Fibroblast of lung (primary cell): ENCODE data around the gene ZNF770. TPM values are rescaled to one million over a fixed set of nuclear protein-coding genes. Genes with fewer than 3 reads are reported as not detected.
A peak's percentile ranks its signal among the peaks of the same experiment; 100 is the strongest.
"Not testable (repeated sequence)": the region's sequence is repeated elsewhere in the genome, so short reads cannot be mapped to it uniquely, and the experiment has no call there.

Experiments used
- DNase-seq, 2 donors: peaks; one replicate each; pipeline versions ENCODE4 v3.0.0 to v3.0.0-alpha.2; 2010; ENCODE audit warnings: low read depth in 2 of 2
- H2AFZ ChIP-seq: 2 replicates; pipeline ENCODE4 v1.5.1; 2012; ENCODE audit warnings: low read length, control low read depth, inconsistent platforms
- H3K27ac ChIP-seq: 2 replicates; pipeline ENCODE4 v1.5.1; 2011; ENCODE audit warnings: low read length, control low read depth; ENCODE audit not compliant: insufficient read depth
- H3K27me3 ChIP-seq: 2 replicates; pipeline ENCODE4 v1.5.1; 2011; ENCODE audit warnings: mild to moderate bottlenecking, low read length; ENCODE audit not compliant: control insufficient read depth, insufficient read depth
- H3K36me3 ChIP-seq: 2 replicates; pipeline ENCODE4 v1.5.1; 2011; ENCODE audit warnings: low read length; ENCODE audit not compliant: control insufficient read depth, insufficient read depth
- H3K4me1 ChIP-seq: 2 replicates; pipeline ENCODE4 v1.5.1; 2011; ENCODE audit warnings: low read length; ENCODE audit not compliant: control insufficient read depth, insufficient read depth; ENCODE audit errors: extremely low read depth
- H3K4me2 ChIP-seq: 2 replicates; pipeline ENCODE4 v1.5.1; 2011; ENCODE audit warnings: low read length, control low read depth; ENCODE audit not compliant: insufficient read depth; ENCODE audit errors: extremely low read depth
- H3K4me3 ChIP-seq, 4 experiments: fragments of 200-600 bp in 1 of 4; sonication (generic) in 1 of 4; replicated peaks in 1 of 4; 2 replicates each; pipeline ENCODE4 v1.5.1; 2011 to 2016; ENCODE audit warnings: low read length in 4 of 4, low read depth in 3 of 4, mild to moderate bottlenecking in 3 of 4, control low read depth in 2 of 4, inconsistent platforms in 1 of 4, mixed read lengths in 1 of 4; ENCODE audit not compliant: insufficient read depth in 1 of 4; ENCODE audit errors: control extremely low read depth in 1 of 4
- H3K79me2 ChIP-seq: 2 replicates; pipeline ENCODE4 v1.5.1; 2012; ENCODE audit warnings: mild to moderate bottlenecking, low read length, inconsistent platforms; ENCODE audit not compliant: control insufficient read depth, insufficient read depth
- H3K9ac ChIP-seq: 2 replicates; pipeline ENCODE4 v1.5.1; 2011; ENCODE audit warnings: mild to moderate bottlenecking, low read length, control low read depth; ENCODE audit not compliant: insufficient read depth
- H3K9me3 ChIP-seq: 2 replicates; pipeline ENCODE4 v1.5.1; 2012; ENCODE audit warnings: low read depth, low read length; ENCODE audit not compliant: control insufficient read depth, insufficient read depth
- H4K20me1 ChIP-seq: 2 replicates; pipeline ENCODE4 v1.5.1; 2011; ENCODE audit warnings: low read length; ENCODE audit not compliant: control insufficient read depth, insufficient read depth; ENCODE audit errors: extremely low read depth
- EZH2 ChIP-seq: IDR thresholded peaks from 2 replicates; pipeline ENCODE4 v1.5.1; 2012; ENCODE audit warnings: low read length, control low read depth, mild to moderate bottlenecking; ENCODE audit errors: missing control alignments
- polyA plus RNA-seq, 2 donors: library from polyadenylated mRNA; depleted of rRNA in 1 of 2; stranded (reverse) in 1 of 2; unstranded in 1 of 2; fragments of >200 nt; gene quantifications; 2 replicates each; pipeline ENCODE4 v1.2.1, GENCODE V29; 2011 to 2012; ENCODE audit warnings: missing spikeins in 1 of 2
- total RNA-seq: library from RNA; depleted of rRNA; stranded (reverse); fragments of >200 nt; gene quantifications from 2 replicates; pipeline ENCODE4 v1.2.1, GENCODE V29; 2014
- TF ChIP-seq, protein P1 (sequence below), 2 donors: IDR thresholded peaks in 1 of 2; conservative IDR thresholded peaks in 1 of 2; 1 replicate in 1 of 2; 2 replicates in 1 of 2; pipeline ENCODE4 v1.5.1; 2011 to 2012; ENCODE audit warnings: low read length in 2 of 2, control low read depth in 1 of 2, inconsistent platforms in 1 of 2, low read depth in 1 of 2, mild to moderate bottlenecking in 1 of 2

ZNF770 gene
- total and polyA plus RNA-seq, 2 donors (not counting 1 experiment from before 2014, with no cell fraction given), result 27.9 to 44.6 TPM

DNA sequence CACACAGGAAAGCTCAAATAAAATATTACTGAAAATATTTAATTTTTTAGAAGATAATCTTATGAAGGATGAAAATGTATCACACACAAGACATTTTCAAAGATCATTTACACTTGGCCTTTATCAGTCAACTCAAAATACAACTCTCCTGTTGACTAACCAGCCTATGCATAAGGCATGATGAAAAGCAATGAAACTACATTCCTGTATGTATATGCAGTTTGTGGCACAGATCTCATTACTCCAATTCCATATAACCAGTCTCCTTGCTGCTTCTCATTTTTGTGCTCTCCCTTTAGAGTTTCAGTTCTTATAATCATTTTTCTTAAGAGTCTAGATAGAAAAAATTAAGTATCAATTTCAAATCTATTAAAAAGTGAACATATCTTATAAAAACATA lies 44.4 kb downstream of the ZNF770 start:
- Histone ChIP-seq H3K4me3 (no peak overlapping the region), H3K9me3 (no peaks in the 10 kb centered on the region), H2AFZ (no peak overlapping the region), H3K79me2 (no peaks in the 10 kb centered on the region), H3K4me2 (no peak overlapping the region), H3K4me1 (no peaks in the 10 kb centered on the region), H3K36me3 (peaks cover 2% of the 10 kb centered on the region), H3K27me3 (no peaks in the 10 kb centered on the region), H3K27ac (no peak overlapping the region), H4K20me1 (no peaks in the 10 kb centered on the region), H3K9ac (no peak overlapping the region)
- no peak for TF ChIP-seq EZH2
- TF ChIP-seq, protein P1, sequence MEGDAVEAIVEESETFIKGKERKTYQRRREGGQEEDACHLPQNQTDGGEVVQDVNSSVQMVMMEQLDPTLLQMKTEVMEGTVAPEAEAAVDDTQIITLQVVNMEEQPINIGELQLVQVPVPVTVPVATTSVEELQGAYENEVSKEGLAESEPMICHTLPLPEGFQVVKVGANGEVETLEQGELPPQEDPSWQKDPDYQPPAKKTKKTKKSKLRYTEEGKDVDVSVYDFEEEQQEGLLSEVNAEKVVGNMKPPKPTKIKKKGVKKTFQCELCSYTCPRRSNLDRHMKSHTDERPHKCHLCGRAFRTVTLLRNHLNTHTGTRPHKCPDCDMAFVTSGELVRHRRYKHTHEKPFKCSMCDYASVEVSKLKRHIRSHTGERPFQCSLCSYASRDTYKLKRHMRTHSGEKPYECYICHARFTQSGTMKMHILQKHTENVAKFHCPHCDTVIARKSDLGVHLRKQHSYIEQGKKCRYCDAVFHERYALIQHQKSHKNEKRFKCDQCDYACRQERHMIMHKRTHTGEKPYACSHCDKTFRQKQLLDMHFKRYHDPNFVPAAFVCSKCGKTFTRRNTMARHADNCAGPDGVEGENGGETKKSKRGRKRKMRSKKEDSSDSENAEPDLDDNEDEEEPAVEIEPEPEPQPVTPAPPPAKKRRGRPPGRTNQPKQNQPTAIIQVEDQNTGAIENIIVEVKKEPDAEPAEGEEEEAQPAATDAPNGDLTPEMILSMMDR (conservative IDR thresholded peaks at IDR 0.05 in 1 of 2, IDR thresholded peaks at IDR 0.05 in 1 of 2; ENCODE audit: low read depth in 1 of 2, low read length in 2 of 2), result no peak
- peak in 1 of 2 donors; percentile 30 for DNase-seq

DNA sequence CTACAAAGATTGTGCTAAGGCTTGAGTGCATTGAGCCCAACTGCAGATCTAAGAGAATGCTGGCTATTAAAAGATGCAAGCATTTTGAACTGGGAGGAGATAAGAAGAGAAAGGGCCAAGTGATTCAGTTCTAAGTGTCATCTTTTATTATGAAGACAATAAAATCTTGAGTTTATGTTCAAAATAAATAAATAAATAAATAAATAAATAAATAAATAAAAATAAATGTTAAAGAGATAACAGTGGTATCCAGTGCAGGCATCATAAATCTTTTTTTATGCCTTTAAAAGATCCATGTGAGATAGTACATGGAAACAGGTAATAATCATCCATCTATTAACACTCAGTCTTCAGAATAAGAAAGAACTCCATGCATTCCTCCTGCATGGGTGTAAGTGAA lies 44.8 kb downstream of the ZNF770 start:
- not testable (repeated sequence) for DNase-seq, H3K27me3 ChIP-seq, H3K4me1 ChIP-seq, H3K4me2 ChIP-seq, H4K20me1 ChIP-seq, H2AFZ ChIP-seq, H3K9me3 ChIP-seq, H3K27ac ChIP-seq, H3K9ac ChIP-seq, H3K36me3 ChIP-seq, H3K79me2 ChIP-seq, H3K4me3 ChIP-seq

DNA sequence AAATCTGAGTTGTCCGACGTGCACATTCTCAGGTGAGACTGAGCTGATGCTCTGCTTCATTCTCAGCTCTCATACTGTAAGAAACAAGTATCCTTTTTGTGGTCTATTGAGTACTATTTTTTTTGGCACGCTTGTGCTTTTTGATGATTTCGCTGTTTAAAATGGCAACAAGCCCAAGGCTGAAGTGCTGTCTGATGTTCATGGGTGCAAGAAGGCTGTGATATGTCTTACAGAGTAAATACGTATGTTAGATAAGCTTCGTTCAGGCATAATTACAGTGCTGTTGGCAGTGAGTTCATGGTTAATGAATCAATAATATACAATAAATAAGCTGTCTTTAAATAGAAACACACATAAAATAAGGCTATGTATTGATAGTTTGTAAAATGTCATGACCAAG lies 45.7 kb downstream of the ZNF770 start:
- DNase-seq, result peak; percentile 82 to 84
- TF ChIP-seq EZH2, result no peak
- TF ChIP-seq, protein P1 (conservative IDR thresholded peaks at IDR 0.05 in 1 of 2, IDR thresholded peaks at IDR 0.05 in 1 of 2; ENCODE audit: low read depth in 1 of 2, low read length in 2 of 2), result no peak

More for the DNA sequence above, 45.7 kb downstream of the ZNF770 start:
- Histone ChIP-seq H3K27me3 (no peaks in the 10 kb centered on the region), H3K36me3 (peaks cover 2% of the 10 kb centered on the region), H2AFZ (no peak overlapping the region), H3K4me1 (no peaks in the 10 kb centered on the region), H3K4me3 (no peak overlapping the region), H3K79me2 (no peaks in the 10 kb centered on the region), H4K20me1 (no peaks in the 10 kb centered on the region), H3K27ac (no peak overlapping the region), H3K9ac (no peak overlapping the region), H3K9me3 (no peaks in the 10 kb centered on the region), H3K4me2 (no peak overlapping the region)
